Gastroesophageal sphincter (tissue), 3 donors: Measurements from ENCODE around the gene FAM78A.

Source experiments
- EP300 ChIP-seq: sonication (generic); formaldehyde crosslinking; IDR thresholded peaks from one replicate; pipeline ENCODE4 v1.6.1; 2017; ENCODE audit warnings: antibody characterized with exemption, mild to moderate bottlenecking
- POLR2A ChIP-seq, 2 donors: fragments of 450-650 bp; IDR thresholded peaks; one replicate each; pipeline ENCODE4 v1.6.1; 2017; ENCODE audit warnings: antibody characterized with exemption in 2 of 2, mild to moderate bottlenecking in 2 of 2, moderate library complexity in 1 of 2
- TF ChIP-seq, protein P1 (sequence below), 4 experiments: fragments of 200-600 bp in 2 of 4; fragments of 450-650 bp in 2 of 4; sonication (generic) in 1 of 4; IDR thresholded peaks; one replicate each; pipeline ENCODE4 v1.5.1; 2017 to 2019; ENCODE audit warnings: antibody characterized with exemption in 4 of 4, mild to moderate bottlenecking in 2 of 4, moderate library complexity in 2 of 4

DNA sequence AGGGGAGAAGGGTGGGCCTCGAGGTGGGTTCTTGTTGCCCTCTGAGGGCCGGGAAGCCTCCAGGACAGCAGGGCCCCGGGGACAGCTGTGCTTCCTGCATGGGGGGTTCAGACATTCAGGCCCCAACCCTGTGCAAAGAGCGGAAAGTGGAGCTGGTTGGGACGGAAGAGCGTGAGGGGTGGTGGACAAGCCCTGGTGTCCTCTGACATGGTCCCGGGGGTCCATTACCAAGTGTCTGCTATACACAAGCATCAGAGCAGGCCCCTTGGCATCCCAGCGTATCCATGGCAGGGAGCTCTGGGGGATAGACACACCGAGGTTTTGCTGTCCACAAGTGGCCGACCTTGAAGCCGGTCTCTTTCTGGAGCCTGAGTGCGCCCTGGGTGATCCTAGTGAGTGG is 22.5 kb upstream of the FAM78A start:
- TF ChIP-seq, protein P1, sequence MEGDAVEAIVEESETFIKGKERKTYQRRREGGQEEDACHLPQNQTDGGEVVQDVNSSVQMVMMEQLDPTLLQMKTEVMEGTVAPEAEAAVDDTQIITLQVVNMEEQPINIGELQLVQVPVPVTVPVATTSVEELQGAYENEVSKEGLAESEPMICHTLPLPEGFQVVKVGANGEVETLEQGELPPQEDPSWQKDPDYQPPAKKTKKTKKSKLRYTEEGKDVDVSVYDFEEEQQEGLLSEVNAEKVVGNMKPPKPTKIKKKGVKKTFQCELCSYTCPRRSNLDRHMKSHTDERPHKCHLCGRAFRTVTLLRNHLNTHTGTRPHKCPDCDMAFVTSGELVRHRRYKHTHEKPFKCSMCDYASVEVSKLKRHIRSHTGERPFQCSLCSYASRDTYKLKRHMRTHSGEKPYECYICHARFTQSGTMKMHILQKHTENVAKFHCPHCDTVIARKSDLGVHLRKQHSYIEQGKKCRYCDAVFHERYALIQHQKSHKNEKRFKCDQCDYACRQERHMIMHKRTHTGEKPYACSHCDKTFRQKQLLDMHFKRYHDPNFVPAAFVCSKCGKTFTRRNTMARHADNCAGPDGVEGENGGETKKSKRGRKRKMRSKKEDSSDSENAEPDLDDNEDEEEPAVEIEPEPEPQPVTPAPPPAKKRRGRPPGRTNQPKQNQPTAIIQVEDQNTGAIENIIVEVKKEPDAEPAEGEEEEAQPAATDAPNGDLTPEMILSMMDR (IDR thresholded peaks at IDR 0.05) = no peak
- no peak for TF ChIP-seq POLR2A (IDR thresholded peaks at IDR 0.05)
- TF ChIP-seq EP300 = no peak
